ENCODE data around the gene PNMA6F.
"Not testable (repeated sequence)": the region's sequence is repeated elsewhere in the genome, so short reads cannot be mapped to it uniquely, and the experiment has no call there.

Gene PNMA6F

GRCh38 chrX:153336121-153336894 is 14.7 kb upstream of the PNMA6F start:
- DNase-seq (ENCODE audit: low spot score), result no peak

- DNase-seq (ENCODE audit: low spot score), result no peak
Observed at GRCh38 chrX:153334654-153335295, 13.2 kb upstream of the PNMA6F start.

- peak; percentile 66 for DNase-seq (ENCODE audit: low spot score)
Observed at GRCh38 chrX:153333821-153334653, 12.5 kb upstream of the PNMA6F start, which contains the start of gene ZNF275. Gene ZNF275, plus strand, starts transcription at chrX:153334153. Its CDS starts 2,527 bp downstream, at chrX:153336680.

- no peak for DNase-seq (ENCODE audit: low spot score)
Observed at GRCh38 chrX:153333266-153333665, 11.7 kb upstream of the PNMA6F start.

- DNase-seq (ENCODE audit: low spot score), result no peak
Observed at GRCh38 chrX:153327561-153327960, 6.0 kb upstream of the PNMA6F start.

- no peak for DNase-seq (ENCODE audit: low spot score)
Observed at GRCh38 chrX:153320555-153321184, 897 bp downstream of the PNMA6F start.

GRCh38 chrX:153320047-153320443 is 1.5 kb downstream of the PNMA6F start:
- not testable (repeated sequence) for DNase-seq (ENCODE audit: low spot score)

GRCh38 chrX:153319295-153320046 is 2.1 kb downstream of the PNMA6F start:
- DNase-seq (ENCODE audit: low spot score), result no peak

GRCh38 chrX:153318811-153319210 is 2.8 kb downstream of the PNMA6F start:
- DNase-seq (ENCODE audit: low spot score), result no peak

GRCh38 chrX:153317996-153318722 is 3.4 kb downstream of the PNMA6F start:
- DNase-seq (ENCODE audit: low spot score), result no peak

- no peak for DNase-seq (ENCODE audit: low spot score)
Observed at GRCh38 chrX:153317306-153317705, 4.3 kb downstream of the PNMA6F start.

GRCh38 chrX:153312842-153313241 is 8.7 kb downstream of the PNMA6F start:
- DNase-seq (ENCODE audit: low spot score), result no peak

- no peak for DNase-seq (ENCODE audit: low spot score)
Observed at GRCh38 chrX:153312041-153312440, 9.5 kb downstream of the PNMA6F start.

- no peak for DNase-seq (ENCODE audit: low spot score)
Observed at GRCh38 chrX:153310901-153311300, 10.7 kb downstream of the PNMA6F start.

GRCh38 chrX:153307276-153308178 is 14.0 kb downstream of the PNMA6F start:
- DNase-seq (ENCODE audit: low spot score), result no peak

- DNase-seq (ENCODE audit: low spot score), result no peak
Observed at GRCh38 chrX:153306527-153307115, 14.9 kb downstream of the PNMA6F start.

- no peak for DNase-seq (ENCODE audit: low spot score)
Observed at GRCh38 chrX:153305972-153306371, 15.6 kb downstream of the PNMA6F start.

- no peak for DNase-seq (ENCODE audit: low spot score)
Observed at GRCh38 chrX:153304988-153305736, 16.4 kb downstream of the PNMA6F start.
